ENCODE results near the gene PLEKHG4B. TPM values are rescaled to one million over a fixed set of nuclear protein-coding genes. Genes with fewer than 3 reads are reported as not detected.

PLEKHG4B gene
- total RNA-seq, 1 donor from 2014 or later = not detected

DNA sequence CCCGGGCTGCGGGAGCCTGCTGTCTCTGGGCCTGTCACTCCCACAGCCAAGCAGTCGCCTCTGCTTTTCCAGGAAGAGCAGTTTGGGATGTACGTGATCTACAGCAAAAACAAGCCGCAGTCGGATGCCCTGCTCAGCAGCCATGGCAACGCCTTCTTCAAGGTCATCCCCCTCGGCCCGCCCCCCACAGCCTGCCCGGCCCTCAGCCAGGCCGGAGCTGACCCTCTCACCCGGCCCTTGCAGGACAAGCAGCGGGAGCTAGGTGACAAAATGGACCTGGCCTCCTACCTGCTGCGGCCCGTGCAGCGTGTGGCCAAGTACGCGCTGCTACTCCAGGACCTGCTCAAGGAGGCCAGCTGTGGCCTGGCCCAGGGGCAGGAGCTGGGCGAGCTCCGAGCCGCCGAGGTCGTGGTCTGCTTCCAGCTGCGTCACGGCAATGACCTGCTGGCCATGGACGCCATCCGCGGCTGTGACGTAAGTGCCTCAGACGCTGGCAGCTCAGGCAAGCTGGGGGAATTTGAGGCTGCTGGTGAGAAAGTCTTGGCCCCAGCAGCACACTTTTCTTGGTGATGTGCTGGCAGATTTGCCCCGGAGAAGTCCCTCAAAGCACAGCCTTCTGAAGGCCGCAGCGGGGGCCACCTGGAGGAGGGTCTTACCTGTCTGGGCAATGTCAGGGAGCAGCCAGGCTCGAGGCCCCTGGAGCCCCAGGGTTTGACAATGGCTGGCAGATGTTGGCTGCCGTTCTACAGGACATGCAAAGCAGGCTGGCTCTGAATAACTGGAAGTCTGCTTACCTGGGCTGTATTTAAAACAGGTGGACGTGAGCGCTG lies 79.2 kb downstream of the PLEKHG4B start:
- no peak for DNase-seq

DNA sequence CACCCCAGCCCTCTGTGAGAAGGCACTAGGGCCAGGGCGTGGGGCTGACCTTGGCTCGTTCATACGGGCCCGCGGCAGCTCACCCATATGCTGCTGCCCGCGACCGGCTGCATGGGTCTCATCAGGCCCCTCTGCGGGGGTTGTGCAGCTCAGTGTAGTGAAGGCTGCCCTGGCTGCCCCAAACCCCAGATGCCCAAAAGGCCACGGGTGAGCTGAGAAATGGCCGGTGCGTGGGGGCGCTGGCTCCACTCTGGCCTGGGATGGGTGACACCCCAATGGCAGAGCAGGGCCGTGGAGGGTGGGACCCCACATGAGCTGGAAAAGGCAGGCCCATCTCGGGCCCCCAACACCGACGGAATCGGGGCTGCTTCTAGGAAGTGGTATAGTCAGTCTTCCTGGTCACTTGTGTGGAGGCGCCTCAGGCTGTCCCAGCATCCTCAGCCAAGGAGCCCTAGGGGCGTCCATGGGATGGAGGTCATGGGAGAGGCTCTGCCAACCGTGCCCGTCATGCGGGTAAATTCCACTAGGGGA lies 79.9 kb downstream of the PLEKHG4B start:
- DNase-seq = no peak

DNA sequence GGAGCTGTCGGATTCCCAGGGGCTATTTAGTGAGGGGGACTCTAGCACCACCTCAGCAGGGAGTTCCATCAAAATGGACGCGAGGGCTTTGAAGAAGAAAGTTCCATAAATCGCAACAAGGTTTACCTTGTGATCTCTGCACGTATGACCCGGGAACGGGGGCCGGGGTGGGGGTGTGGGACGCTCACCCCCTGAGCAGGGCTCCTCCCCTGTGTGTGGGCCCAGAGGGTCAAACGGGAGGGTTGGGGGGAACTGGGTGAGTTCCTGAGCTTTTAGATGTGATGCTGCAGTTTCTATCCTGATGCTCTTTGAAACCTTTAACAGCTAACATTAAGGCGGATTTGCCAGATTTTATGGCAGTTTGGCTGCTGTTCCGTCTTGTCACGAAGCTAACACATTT lies 80.5 kb downstream of the PLEKHG4B start:
- no peak for DNase-seq

DNA sequence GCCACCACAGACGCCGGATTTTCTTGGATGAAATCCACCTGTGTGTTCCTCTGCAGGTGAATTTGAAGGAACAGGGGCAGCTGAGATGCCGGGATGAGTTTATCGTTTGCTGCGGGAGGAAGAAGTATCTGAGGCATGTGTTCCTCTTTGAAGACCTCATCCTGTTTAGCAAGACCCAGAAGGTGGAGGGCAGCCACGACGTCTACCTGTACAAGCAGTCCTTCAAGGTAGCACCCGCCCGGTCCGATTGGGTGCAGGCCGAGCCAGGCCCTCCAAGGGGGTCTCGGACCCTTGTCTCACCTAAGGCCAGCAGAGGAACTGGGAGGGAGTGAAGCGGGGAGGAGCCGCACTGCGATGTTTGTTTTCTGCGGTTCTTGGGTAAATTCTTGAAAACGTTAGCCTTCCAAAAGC lies 80.9 kb downstream of the PLEKHG4B start:
- DNase-seq = no peak

DNA sequence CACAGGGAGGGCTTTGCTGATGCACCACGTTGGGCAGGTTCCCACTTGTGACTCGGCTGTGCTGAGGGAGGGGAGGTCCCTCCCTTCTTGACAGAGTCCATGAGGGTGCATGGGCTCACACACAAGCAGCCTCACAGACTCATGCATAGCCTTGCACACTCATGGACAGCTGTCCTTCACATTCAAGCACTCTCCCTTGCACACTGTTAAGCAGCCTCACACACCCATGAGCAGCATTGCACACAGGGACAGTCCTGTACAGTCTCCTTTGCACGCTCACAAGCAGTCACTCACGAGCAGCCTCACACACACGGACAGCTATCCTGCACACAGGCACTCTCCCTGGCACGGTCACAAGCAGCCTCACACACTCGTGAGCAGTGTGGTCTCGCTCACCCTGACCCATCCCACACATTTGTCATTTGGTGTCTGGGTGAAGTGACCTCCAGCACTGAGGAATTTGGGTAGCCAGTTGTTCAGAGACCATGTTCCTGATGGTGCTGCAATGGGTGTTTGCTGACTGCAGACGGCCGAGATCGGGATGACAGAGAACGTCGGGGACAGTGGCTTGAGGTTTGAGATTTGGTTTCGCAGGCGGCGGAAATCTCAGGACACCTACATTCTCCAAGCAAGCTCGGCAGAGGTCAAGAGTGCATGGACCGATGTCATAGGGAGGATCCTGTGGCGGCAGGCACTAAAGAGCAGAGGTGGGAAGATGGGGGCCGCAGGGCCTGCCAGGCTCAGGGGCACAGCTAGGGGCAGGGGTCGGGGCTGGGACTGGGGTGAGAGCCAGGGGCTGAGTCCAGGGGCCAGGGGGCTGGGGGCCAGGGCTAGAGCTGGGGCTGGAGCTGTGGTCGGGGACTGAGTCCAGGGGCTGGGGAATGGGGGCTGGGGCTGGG lies 81.7 kb downstream of the PLEKHG4B start:
- no peak for DNase-seq

DNA sequence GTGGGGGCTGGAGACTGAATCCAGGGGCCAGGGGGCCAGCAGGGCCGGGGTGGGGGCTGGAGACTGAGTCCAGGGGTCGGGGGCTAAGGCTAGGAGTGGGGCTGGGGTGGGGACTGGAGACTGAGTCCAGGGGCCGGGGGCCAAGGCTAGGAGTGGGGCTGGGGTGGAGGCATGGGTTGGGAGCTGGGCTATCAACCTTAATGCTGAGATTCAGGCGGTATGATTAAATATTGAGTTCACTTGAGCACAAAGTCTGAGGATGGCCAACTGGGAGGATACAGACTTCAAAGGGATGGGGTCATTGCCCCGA lies 82.3 kb downstream of the PLEKHG4B start:
- DNase-seq = no peak

DNA sequence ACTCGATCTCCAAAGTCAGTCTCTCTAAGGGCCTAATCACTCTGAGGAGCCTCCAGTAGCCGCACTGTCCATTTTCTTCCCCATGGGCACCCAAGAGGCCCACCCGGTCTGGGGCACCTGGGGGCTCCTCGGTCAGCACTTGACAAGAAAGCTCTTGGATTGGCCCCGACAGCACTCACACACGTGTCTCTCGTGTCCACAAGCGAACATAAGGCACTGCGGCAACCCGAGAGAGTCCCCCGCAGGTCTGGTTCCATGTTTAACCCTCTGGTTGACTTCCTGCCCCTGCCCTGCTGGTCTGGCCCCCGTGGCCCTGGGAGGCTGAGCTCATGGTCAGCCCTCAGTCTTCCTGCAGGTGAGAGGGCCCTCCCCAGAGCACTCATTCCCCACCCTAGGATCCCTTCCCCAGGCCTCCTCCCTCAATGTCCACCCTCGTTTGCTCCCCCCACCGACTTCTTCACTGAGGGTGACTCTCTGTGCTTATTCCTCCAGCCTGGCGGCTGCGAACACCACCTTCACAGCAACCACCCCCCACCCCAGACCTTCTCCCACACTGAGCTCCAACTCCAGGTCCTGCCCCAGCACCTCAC lies 83.0 kb downstream of the PLEKHG4B start:
- no peak for DNase-seq

DNA sequence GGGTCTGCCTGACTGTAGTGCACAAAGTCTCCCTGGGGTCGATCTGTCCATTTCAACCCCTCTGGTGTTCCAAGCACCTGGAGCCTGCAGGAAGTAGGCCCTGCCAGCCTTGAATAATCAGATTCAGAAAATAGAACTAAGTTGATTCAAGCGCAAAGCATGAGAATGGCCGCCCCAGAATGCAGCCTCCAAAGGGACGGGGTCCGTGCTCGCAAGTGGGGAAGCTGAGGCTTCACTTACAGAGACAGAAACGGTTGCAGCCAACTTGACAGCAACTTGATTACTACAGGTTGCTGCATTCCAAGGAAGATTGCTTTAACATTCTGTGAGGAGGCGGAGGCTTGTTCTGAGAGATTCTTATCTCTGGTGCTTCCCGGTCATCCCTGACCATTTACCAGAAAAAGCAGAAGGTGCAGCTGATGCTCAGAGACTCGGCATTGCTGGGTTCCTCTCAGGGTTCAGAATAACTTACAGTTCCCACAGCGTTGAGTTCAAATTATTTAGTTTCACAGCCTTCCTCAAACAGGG lies 84.4 kb downstream of the PLEKHG4B start:
- DNase-seq = no peak

DNA sequence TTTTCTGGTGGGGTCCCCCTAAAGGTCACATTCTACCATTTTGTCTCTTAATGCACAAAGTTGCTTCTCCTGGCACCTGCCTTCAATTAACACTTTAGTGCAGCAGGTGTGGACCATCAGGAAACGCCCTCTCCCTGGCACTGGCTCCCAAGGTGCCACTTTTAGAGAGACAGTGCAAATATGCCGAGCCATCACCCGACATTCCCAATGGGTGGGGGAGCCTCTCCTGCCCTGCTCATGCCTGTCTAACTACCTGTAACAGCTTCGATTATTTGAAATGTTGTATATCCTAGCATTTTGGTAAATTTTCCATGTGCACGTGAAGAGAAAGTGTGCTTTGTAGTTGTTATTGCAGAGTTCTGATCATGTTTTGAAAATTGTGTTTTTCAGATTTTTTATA lies 86.1 kb downstream of the PLEKHG4B start:
- no peak for DNase-seq

DNA sequence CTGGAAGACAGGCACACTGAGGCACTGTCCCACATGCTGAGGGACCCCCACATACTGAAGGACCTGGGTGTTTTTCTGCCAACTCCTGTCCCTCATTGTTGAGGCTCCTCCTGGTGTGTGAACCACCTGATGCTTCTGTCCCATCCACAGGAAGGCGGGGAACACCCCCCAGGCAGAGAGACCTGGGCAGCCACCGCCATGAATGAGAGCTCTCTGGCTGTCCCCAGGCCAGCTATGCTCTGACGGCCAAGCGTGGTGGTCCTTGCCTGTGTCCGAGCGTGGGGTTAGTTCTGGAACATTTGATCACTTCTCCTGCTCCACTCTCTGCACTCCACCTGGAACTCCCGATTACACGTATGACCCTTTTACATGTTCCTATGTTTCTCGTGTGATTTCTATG lies 87.4 kb downstream of the PLEKHG4B start:
- no peak for DNase-seq

DNA sequence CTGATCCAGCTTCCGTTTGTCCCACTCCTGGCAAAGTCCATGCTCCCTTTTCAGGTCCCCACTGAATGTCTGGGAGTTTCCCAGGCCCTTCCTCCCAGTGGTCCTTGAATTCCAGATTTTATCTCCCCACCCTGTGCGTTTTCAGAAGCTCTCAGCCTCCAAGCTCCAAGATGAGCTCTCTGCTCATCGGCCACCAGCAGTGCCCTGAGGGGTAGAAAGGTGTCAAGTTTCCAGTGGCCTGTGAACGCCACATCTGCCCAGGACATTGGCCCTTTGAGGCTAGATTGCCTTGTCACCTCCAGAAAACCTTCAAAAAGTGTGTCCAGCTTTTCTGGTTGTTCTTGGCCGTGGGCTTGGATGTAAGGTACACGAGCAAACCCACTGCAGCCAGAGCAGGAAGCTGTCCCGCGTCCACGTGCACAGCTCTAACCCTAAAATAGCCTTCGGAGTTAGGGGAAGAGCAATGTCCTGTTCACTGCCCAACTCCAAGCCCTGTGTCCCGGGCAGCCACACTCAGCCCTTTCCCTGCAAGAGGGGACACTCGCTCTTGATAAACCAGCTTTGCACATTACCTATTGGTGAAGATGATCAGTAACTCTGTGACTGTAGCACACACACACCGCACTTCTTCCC lies 88.4 kb downstream of the PLEKHG4B start:
- DNase-seq = no peak

DNA sequence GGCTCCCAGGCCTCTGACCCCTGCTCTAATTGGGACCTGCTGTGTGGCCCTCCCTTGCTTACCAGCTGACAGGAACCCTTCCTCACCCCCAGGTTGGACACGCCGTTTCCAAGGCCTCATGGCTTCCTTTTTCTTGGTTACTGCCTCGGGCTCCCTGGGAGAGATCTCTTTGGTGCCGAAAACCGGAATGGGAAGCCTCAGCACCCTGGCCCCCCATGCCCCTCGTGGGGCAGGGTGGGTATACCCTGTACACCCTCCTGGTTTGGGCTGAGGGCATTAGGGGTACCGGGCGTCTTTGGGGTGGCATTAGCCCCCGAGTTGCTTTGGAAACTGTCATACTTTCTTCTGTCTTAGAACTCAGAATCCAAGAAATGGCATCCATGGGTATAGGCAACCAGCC lies 89.2 kb downstream of the PLEKHG4B start:
- DNase-seq = no peak

DNA sequence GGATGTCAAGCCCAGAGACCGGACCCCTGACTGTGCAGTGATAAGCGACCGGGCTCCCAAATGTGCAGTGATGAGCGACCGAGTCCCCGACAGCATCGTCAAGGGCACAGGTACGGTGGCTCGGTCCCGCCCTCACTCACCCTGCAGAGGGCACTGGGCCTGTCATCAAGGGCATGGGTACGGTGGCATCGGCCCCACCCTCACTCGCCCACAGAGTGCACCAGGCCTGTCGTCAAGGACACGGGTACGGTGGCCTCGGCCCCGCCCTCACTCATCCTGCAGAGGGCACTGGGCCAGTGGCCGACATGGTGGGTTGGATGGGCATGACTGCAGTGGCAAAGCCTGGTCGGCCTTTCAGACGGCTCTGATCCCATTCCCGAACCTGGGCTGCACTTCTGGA lies 89.6 kb downstream of the PLEKHG4B start:
- DNase-seq = no peak

DNA sequence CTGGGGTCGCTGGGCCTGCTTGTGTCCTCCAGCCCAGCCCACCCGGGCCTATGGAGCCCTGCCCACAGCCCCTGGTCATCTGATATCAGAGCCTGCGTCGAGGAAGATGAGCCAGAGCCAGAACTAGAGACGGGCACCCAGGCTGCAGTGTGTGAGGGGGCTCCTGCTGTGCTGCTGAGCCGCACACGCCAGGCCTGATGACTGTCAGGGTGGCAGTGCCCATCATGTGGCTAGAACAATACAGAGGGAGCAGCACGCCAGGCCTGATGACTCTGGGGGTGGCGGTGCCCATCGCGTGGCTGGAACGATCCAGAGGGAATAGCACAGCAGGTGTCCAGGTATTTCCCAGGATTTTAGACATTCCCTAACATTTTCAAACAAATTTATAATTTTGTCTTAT lies 90.2 kb downstream of the PLEKHG4B start:
- DNase-seq = no peak

DNA sequence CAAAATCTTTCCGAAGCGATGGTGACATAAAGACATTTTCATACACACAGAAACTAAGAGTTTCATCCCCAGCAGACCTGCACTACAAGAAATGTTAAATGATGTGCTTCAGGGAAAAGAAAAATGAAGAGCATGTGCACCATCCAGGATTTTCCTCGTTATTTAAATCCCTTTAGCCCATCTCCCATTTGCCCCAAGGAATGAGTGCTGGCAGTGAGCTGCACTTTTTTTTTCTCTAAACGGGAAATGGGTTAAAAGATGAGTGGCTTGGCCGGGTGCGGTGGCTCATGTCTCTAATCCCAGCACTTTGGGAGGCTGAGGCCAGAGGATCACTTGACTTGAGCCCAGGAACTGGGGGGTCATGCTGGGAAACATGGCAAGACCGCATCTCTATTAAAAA lies 92.5 kb downstream of the PLEKHG4B start:
- DNase-seq = no peak

DNA sequence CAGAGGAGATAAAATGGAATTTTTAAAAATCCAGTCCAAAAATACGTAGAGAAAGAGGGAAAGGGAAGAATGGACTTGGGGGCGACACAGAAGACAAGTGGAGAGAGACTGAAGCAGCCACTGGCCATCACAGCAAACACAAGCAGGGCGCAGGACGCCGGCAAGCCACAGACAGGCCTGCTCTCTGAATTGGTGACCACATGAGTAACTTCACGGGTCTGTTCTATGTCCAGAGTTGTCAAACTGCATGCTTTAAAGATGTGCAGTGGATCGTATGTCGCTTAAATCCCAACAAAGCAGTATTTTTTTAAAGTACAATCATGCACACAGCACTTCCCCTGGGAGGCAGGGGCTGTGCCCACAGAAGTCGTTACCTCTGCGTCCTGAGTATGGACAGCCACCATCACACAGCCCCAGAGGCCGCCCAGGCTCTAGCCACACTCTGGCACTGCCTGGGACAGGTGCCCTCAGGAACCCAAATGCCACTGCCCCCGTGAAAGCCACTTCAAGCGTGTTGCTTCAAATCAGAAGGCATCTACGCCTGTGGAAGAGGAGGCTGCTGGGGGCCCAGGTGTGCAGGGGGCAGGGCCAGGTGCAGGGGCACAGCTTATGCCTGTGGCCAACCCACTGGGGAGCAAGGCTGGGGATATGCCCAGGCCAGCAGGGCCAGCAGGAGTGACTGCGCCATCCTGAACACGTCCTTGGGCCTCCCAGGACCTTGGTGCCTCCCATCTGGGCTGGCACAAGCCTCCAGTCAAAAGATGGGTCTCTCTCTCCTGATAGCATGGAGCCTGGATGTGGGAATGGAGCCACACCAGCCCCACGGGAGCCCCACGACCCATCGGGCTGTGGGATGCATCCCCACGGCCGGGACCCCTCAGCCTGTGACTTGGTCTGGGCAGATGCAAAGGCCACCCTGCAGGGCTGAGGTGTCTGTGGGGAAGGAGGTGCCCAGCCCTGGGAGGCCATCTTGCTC lies 93.4 kb downstream of the PLEKHG4B start:
- DNase-seq = no peak

DNA sequence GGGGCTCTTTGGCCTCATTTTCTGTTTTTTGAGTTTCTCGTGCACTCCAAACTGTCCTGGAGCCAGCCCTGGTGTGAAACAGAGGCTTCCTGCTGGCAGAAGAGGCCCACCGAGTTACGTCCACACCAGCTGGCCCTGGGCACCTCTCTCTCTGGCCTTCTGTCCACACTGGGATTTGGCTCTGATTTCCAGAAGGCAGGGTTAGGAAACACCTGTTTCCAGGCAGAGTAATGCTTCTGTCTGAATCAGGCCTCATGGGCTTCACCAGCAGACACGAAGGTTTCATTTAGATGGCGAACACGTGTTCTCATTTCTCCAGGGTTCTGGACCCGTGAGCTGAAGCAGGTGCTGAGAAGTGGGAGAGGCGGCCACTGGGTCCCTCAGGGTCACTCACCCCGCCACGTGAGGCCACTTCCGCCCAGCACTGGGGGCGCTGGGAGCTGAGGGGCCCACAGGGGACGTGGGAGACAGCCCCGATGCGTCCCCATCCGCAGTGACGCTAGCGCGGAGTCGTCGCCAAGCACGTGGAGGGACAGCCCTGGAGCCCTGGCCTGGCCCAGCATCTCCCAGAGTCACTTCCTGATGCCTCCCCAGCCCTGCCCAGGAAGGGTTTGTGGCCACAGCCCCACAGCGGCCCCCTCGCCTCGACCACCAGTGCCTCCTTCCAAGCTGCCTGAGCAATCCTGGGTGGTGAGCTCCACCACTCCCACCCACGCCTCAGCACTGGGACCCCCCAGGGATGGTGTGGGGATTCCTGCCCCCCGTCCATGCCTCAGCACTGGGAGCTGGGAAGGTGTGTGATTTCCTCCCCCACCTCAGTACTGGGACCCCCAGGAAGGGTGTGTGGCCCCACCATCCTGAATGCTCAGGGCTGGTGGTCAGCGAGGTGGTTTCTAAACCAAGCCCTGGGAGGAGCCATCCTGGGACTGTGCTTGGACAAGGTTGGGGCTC lies 94.4 kb downstream of the PLEKHG4B start:
- peak; percentile 91 for DNase-seq

DNA sequence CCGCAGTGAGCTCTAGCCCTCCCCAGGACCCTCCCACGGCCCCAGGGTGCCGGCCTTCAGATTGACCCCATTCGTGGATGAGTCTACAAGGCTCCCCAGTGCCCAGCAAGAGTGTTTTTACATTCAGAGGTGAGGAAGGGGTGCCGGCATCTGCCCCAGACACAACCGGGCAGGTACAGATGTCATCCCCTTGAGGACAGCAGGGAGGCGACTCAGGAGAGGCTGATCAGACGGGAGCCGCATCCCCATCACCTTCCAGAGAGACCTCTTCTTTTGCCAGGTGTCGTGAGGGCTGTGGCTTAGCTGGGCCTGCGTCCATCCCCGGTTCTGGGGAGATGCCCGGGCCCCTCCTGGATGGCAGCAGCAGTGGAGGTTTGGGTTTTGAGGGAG lies 95.1 kb downstream of the PLEKHG4B start:
- no peak for DNase-seq

DNA sequence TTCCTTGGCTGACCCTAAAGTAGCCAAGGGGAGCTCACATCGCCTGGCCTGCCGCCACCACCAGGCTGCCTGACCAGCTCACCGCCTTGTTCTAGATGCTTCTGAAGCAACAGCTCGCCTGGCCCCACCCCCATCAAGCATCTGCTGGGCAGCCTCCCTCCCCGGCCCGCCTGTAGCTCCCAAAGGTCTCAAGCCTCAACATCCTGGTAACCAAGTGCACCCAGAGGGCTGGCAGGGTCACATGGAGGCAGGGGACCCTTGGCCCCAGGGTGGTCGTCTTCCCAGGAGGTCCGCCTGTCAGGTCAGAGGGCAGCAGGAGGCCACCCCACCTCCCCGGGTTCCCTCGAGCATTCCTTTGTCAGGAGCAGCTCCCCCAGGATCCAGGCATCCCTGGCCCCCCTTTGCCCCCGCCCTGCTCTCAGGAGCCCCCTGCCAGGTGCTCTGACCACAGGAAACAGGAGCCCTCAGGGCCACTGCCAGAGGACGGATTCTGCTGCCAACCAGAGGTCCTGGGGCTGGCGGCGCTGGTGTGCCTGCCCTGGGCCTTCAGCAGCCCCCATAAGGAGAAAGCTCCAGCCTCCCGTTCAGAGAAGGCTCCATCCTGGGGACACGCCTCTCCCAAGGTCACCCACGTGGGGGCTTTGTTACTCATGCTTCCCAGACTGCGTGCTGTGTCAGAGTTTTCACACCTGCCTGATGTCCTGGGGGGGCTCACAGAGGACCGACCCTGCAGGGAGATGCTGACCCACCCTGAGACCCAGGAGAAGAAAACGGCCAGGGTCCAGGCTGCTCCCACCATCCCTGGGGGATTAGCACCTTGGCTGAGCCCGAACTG lies 95.9 kb downstream of the PLEKHG4B start:
- DNase-seq = no peak

Data from dermis blood vessel endothelial cell (primary cell).